Measurements from ENCODE around the gene CYGB.
A peak's percentile ranks its signal among the peaks of the same experiment; 100 is the strongest.

CYGB gene

GRCh38 chr17:76549215-76549518 lies 11.7 kb upstream of the CYGB start:
- DNase-seq, result no peak

- no peak for DNase-seq
Observed at GRCh38 chr17:76548378-76549214, 11.1 kb upstream of the CYGB start.

- no peak for DNase-seq
Observed at GRCh38 chr17:76547642-76548202, 10.2 kb upstream of the CYGB start.

- DNase-seq, result peak; percentile 39 to 48
Observed at GRCh38 chr17:76547183-76547641, 9.7 kb upstream of the CYGB start.

- DNase-seq, result no peak
Observed at GRCh38 chr17:76546556-76547182, 9.2 kb upstream of the CYGB start.

GRCh38 chr17:76545918-76546555 lies 8.5 kb upstream of the CYGB start:
- DNase-seq, result no peak

- no peak for DNase-seq
Observed at GRCh38 chr17:76544546-76545365, 7.2 kb upstream of the CYGB start.

- no peak for DNase-seq
Observed at GRCh38 chr17:76543826-76544545, 6.5 kb upstream of the CYGB start.

GRCh38 chr17:76543482-76543825 lies 5.9 kb upstream of the CYGB start:
- no peak for DNase-seq

GRCh38 chr17:76542984-76543383 lies 5.5 kb upstream of the CYGB start:
- no peak for DNase-seq

- no peak for DNase-seq
Observed at GRCh38 chr17:76542566-76542971, 5.1 kb upstream of the CYGB start.

- DNase-seq, result no peak
Observed at GRCh38 chr17:76541739-76542454, 4.4 kb upstream of the CYGB start.

GRCh38 chr17:76540381-76541300 lies 3.1 kb upstream of the CYGB start:
- no peak for DNase-seq

GRCh38 chr17:76539631-76540271 lies 2.2 kb upstream of the CYGB start, which contains the start of gene PRCD:
TSS of gene PRCD (plus strand) at chr17:76540044. CDS start at chr17:76540142, 98 bp downstream.
- DNase-seq, result no peak

- no peak for DNase-seq
Observed at GRCh38 chr17:76538941-76539570, 1.5 kb upstream of the CYGB start.

- no peak for DNase-seq
Observed at GRCh38 chr17:76538281-76538931, 897 bp upstream of the CYGB start.

GRCh38 chr17:76537288-76537577 lies 276 bp downstream of the CYGB start:
- no peak for DNase-seq

GRCh38 chr17:76536511-76537287 lies 810 bp downstream of the CYGB start:
- no peak for DNase-seq
